GM21825 (cell line): Measurements from ENCODE around the gene GAN.
"Not testable (repeated sequence)": the region's sequence is repeated elsewhere in the genome, so short reads cannot be mapped to it uniquely, and the experiment has no call there.

ENCODE experiments used
- ATAC-seq: cut with Tn5 transposase; IDR thresholded peaks from one replicate; pipeline ENCODE4 v1.9.1; 2021; ENCODE audit warnings: mild to moderate bottlenecking, moderate library complexity; ENCODE audit not compliant: unreplicated experiment

The GAN gene

DNA sequence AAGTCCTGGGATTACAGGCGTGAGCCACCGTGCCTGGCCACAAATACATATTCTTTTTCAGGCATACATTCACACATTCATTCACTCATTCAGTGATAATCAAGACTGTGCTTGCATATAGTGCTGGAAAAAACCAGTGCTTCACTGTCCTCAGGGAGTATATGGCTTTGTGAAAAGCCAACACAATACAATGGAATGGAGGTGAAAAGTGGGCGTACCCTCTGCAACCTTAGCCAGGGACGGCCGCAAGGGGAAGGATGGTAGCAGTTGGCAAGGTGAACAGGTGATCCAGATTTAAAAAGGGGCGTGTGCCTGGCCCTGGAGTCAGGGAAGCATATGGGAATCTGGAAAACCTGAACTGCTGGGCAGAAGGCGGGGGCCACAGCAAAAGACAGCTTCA is 18.1 kb upstream of the GAN start:
- no peak for ATAC-seq

- ATAC-seq: no peak
Observed at GRCh38 chr16:81307770-81308169, 7.0 kb upstream of the GAN start.

GRCh38 chr16:81310045-81310644 is 4.6 kb upstream of the GAN start:
- no peak for ATAC-seq

DNA sequence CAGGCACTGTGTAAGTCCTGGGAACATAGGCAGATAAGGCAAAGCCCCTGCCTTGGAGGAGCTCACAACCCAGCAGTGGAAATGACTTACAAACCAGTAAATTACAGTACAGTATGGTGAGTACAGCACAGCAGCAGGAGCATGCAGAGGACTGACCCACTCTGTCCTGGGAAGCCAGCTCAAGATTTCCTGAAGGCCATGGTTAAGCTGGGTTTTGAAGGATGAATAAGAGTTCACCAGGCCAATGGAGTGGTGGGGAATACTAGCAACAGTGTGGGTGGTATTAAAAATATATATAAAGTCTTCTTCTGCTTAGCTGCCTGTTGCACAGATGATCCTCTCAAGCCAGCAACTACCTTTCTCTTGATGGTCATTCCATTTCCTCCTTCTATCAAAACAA is 3.0 kb upstream of the GAN start:
- no peak for ATAC-seq

GRCh38 chr16:81313701-81314602 is 810 bp upstream of the GAN start:
- ATAC-seq: no peak

- peak; percentile 35 for ATAC-seq
Observed at GRCh38 chr16:81315271-81316175, 761 bp downstream of the GAN start.

GRCh38 chr16:81316176-81316496 is 1.4 kb downstream of the GAN start:
- ATAC-seq: no peak

DNA sequence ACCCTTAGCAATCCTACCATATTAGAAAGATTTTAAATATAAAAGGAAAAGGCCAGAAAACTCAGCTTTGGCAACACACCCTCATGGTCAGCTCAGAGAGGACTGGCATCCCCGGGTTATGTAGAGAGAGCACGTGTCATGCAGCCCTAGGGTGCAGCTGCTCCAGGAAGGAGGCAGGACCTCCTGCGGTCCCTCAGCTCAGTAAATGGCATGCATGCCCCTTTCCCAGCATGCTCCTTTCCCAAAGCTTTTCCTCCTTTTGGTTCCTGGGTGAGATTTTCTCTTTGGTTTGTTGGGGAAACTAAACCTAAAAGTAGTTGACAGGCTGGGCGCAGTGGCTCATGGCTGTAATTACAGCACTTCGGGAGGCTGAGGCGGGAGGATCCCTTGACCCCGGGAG is 3.9 kb downstream of the GAN start:
- ATAC-seq: no peak

GRCh38 chr16:81319221-81319912 is 4.6 kb downstream of the GAN start:
- no peak for ATAC-seq

GRCh38 chr16:81321039-81321438 is 6.3 kb downstream of the GAN start:
- no peak for ATAC-seq

DNA sequence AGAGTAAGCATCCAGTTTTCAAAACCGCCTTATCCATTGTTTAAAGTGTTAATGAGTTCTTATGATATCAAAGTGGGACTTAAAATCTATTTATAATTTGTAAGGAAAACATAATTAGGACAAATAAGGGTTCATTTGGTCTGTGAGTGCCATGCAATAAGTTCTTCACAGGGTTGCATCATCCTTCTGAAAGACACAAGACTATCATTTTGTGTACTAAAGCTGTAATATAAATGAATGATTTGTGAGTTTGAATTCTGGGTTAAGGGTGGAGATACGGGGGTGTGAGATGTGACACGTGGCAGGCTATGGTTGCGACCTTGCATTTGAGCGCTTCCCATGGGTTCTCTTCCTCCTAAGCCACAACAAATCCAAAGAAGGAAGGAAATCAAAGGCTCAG is 6.8 kb downstream of the GAN start:
- ATAC-seq: no peak

DNA sequence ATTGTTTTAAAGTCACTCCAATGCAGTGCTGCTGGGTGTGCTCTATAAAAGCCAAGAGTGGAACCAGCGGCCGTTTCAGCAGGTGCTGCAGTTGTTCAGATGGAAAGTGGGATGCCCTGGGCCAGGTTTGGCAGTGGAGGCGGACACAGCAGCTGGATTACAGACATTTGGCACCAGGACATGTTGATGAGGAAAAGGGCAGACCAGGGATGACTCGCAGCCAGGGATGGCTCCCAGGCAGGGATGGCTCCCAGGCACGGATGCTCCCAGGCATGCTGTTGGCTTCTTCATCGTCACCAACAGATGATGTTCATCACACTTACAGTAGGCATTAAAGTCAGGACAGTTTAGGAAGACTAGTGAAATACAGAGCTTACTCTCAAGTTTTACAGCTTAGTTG is 10.0 kb downstream of the GAN start:
- ATAC-seq: no peak

DNA sequence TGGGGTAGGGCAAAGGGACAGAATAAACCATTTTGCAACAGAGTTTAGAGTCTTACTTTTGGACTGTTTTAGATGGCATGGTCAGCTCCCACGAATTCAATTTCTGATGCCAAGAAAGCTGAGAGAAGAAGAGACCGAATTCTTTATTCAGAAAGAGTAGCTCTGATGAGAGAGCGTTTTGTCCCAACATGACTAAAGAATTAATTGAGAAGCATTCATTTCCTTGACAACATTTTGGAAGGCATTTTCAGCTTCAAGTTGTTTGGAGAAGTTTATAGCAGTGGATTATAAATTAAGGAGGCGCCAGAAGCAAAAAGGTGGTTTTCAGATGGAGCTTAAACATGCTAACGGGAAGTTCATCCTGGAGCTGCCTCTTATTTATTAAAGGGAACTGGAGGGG is 12.2 kb downstream of the GAN start:
- ATAC-seq: no peak

- no peak for ATAC-seq
Observed at GRCh38 chr16:81327447-81328196, 12.9 kb downstream of the GAN start.

DNA sequence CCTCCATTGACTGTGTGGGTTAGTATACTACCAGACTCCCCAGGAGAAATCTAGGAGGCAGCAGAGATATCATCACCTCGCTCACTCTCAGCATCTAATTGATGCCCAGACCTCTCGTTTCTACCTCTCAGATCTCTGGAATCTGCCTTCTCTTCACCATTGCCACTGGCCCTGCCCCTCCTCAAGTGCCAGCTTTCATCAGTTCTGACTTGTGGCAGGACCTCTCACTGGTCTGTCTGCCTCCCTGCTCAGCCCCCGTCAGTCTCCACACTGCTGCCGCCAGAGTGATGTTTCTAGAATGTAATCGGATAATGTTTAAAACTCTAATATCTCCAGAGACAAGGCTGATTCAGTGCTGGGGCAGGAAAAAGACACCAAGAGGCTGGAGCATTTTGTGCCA is 15.2 kb downstream of the GAN start:
- ATAC-seq: no peak

DNA sequence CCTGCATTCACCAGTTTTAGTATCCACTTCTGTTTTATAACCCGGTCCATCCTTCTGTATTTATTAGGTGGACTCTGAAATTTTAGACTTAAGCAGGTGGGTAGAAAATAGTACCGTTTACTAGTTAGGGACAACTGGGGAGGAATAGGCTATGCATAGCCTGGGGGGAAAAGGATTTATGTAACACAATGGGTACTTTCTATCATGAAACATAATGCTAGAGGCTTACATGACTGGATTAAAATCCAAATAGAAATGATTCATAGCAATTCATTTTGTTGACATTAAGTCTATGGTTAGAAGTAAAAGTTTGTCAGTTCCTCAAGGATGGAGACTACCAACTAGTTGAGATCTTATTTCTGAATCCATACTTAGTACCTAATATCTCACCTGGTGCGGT is 18.6 kb downstream of the GAN start:
- no peak for ATAC-seq

DNA sequence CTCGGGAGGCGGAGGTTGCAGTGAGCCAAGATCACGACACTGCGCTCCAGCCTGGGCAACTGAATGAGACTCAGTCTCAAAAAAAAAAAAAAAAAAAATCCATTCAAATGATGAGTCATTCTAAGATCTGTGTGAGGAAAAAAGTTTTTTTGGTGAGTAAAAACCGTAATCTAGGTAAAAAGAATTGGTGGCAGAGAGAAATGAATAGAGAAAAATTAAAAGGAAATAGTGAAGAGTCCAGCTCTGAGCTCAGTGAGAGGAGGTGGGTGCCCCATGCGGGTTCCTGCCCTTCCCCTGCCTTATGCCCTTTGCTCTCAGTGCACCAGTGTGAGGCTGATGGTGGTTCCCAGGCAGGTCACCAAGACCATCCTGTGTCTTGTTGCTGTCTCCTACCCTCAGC is 20.9 kb downstream of the GAN start:
- ATAC-seq: no peak

- ATAC-seq: no peak
Observed at GRCh38 chr16:81337097-81337496, 22.3 kb downstream of the GAN start.

DNA sequence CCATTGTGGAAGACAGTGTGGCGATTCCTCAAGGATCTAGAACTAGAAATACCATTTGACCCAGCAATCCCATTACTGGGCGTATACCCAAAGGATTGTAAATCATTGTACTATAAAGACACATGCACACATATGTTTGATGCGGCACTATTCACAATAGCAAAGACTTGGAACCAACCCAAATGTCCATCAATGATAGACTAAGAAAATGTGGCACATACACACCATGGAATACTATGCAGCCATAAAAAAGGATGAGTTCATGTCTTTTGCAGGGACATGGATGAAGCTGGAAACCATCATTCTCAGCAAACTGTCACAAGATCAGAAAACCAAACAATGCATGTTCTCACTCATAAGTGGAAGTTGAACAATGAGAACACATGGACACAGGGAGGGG is 30.4 kb downstream of the GAN start:
- not testable (repeated sequence) for ATAC-seq

GRCh38 chr16:81347425-81347824 is 32.7 kb downstream of the GAN start:
- no peak for ATAC-seq
